GM20000 (cell line): ENCODE measurements around the gene JARID2.

Experiments
- DNase-seq: peaks from one replicate; pipeline ENCODE4 v3.0.0; 2012; ENCODE audit warnings: low spot score
- CTCF ChIP-seq: IDR thresholded peaks from 2 replicates; pipeline ENCODE4 v1.5.1; 2012; ENCODE audit warnings: mild to moderate bottlenecking, control low read depth; ENCODE audit errors: extremely low read depth, missing control alignments

Gene JARID2

GRCh38 chr6:15327271-15327670 is 81.4 kb downstream of the JARID2 start:
- TF ChIP-seq CTCF: peak; percentile 17
- peak; percentile 28 for DNase-seq

- no peak for DNase-seq
- no peak for TF ChIP-seq CTCF
Measured at GRCh38 chr6:15329197-15329671, 83.4 kb downstream of the JARID2 start.

GRCh38 chr6:15330174-15330944 is 84.5 kb downstream of the JARID2 start:
- TF ChIP-seq CTCF: no peak

GRCh38 chr6:15331143-15331542 is 85.3 kb downstream of the JARID2 start:
- no peak for DNase-seq
- no peak for TF ChIP-seq CTCF

More at GRCh38 chr6:15330174-15330944, 84.5 kb downstream of the JARID2 start:
- DNase-seq: no peak

GRCh38 chr6:15331629-15332251 is 85.9 kb downstream of the JARID2 start:
- TF ChIP-seq CTCF: no peak
- no peak for DNase-seq

GRCh38 chr6:15332446-15332845 is 86.6 kb downstream of the JARID2 start:
- no peak for TF ChIP-seq CTCF
- no peak for DNase-seq

- no peak for DNase-seq
- no peak for TF ChIP-seq CTCF
Measured at GRCh38 chr6:15335385-15335784, 89.5 kb downstream of the JARID2 start.
